Activated naive CD4-positive, alpha-beta T cell treated with anti-CD3 and anti-CD28 coated beads for 36 hours (primary cell): Measurements from ENCODE around the gene TMEM255A. TPM values are rescaled to one million over a fixed set of nuclear protein-coding genes. Genes with fewer than 3 reads are reported as not detected.

ENCODE experiments used
- CTCF ChIA-PET: fragments of 350-600 bp; sonication (Branson Sonifier 250); formaldehyde crosslinking; loops from one replicate; lab custom pipeline; 2021; ENCODE audit warnings: antibody characterized with exemption; lab: Charles Lee
- DNase-seq: peaks from one replicate; pipeline ENCODE4 v3.0.0-alpha.2; 2020
- H3K27ac Mint-ChIP-seq: one replicate; pipeline ENCODE4 v1.8.0; 2021; ENCODE audit warnings: mild to moderate bottlenecking, mixed read lengths
- H3K27me3 Mint-ChIP-seq: one replicate; pipeline ENCODE4 v1.8.0; 2021; ENCODE audit warnings: low read depth, mixed read lengths
- H3K36me3 Mint-ChIP-seq: one replicate; pipeline ENCODE4 v1.8.0; 2021; ENCODE audit warnings: low read depth, mixed read lengths
- H3K4me1 Mint-ChIP-seq: one replicate; pipeline ENCODE4 v1.8.0; 2021; ENCODE audit warnings: low read depth, mixed read lengths
- H3K4me3 Mint-ChIP-seq: one replicate; pipeline ENCODE4 v1.8.0; 2021; ENCODE audit warnings: mild to moderate bottlenecking, moderate library complexity, mixed read lengths
- H3K9me3 Mint-ChIP-seq: one replicate; pipeline ENCODE4 v1.8.0; 2021; ENCODE audit warnings: mixed read lengths
- intact Hi-C: fragments of 100-400 bp; cut with micrococcal nuclease; formaldehyde crosslinking; loops from one replicate; pipeline ENCODE4 v1.15.1; 2023
- total RNA-seq, 2 experiments: library from RNA; stranded (reverse); gene quantifications; one replicate each; pipeline ENCODE4 v1.2.3, GENCODE V29; 2021

Gene TMEM255A
- total RNA-seq, 2 experiments from 2014 or later, result not detected

- H3K27me3 Mint-ChIP-seq, result no peaks in the 10 kb centered on the region
- peaks cover 6% of the 10 kb centered on the region for H3K4me1 Mint-ChIP-seq
- no peak overlapping the region for H3K27ac Mint-ChIP-seq
- peak; percentile 75 for DNase-seq
- no peaks in the 10 kb centered on the region for H3K9me3 Mint-ChIP-seq
- no peaks in the 10 kb centered on the region for H3K36me3 Mint-ChIP-seq
- no peak overlapping the region for H3K4me3 Mint-ChIP-seq
- intact Hi-C loops, result loop anchor here (1.0 to 10.0 kb wide), 3 partner anchors 31 to 232 kb away; no protein-coding TSS in a partner anchor
- CTCF ChIA-PET, result interaction anchor here (0.7 to 2.2 kb wide), 15 partner anchors 9 to 1191 kb away, joined by 3 to 13 read pairs (median 3); no protein-coding TSS in a partner anchor
These were observed 97.6 kb downstream of the TMEM255A start for GRCh38 chrX:120213438-120214265.

Other genes with a start within 250 kb of the TMEM255A start
- gene RHOXF2B, start 233.8 kb downstream of the TMEM255A start, total RNA-seq, result not detected
- gene RHOXF1, start 195.5 kb downstream of the TMEM255A start, total RNA-seq, result not detected
- gene RHOXF2, start 152.8 kb downstream of the TMEM255A start, total RNA-seq, result not detected
- gene ZBTB33, start 60.6 kb downstream of the TMEM255A start, total RNA-seq, result 10 to 100 TPM; 12.1 to 12.6 TPM
- gene ATP1B4, start 50.6 kb upstream of the TMEM255A start, total RNA-seq, result not detected
- gene LAMP2, start 157.8 kb upstream of the TMEM255A start, total RNA-seq, result 10 to 100 TPM; 37.9 to 38.0 TPM
- 10 to 100 TPM; 53.2 to 60.1 TPM for gene CUL4B, start 249.5 kb upstream of the TMEM255A start, total RNA-seq